ENCODE results near the gene MSL2.
"Not testable (repeated sequence)": the region's sequence is repeated elsewhere in the genome, so short reads cannot be mapped to it uniquely, and the experiment has no call there.

Gene MSL2, protein sequence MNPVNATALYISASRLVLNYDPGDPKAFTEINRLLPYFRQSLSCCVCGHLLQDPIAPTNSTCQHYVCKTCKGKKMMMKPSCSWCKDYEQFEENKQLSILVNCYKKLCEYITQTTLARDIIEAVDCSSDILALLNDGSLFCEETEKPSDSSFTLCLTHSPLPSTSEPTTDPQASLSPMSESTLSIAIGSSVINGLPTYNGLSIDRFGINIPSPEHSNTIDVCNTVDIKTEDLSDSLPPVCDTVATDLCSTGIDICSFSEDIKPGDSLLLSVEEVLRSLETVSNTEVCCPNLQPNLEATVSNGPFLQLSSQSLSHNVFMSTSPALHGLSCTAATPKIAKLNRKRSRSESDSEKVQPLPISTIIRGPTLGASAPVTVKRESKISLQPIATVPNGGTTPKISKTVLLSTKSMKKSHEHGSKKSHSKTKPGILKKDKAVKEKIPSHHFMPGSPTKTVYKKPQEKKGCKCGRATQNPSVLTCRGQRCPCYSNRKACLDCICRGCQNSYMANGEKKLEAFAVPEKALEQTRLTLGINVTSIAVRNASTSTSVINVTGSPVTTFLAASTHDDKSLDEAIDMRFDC

DNA sequence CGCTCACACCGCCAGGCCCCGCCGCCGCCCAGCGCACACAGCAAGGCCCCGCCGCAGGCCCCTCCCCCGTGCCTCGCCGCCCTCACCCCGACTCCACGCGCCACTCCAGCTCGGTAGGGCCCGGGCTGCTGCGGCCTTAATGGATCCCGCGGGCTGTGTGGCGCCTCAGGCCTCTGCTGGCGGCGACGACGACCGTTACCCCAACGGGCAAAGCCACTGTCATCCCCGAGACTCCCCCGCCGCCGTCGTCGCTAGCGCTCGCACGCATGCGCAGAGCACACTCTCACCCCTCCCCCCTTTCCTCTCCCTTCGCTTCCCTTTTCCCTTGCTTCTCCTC, at the start of gene MSL2:
Gene MSL2, minus strand, starts transcription at position 272 of the 337 bp plus-strand sequence. CDS start 1,222 bp downstream, outside the sequence.
- H3K27ac ChIP-seq = peak within 1 kb of the TSS; percentile 99
- no peaks in the 10 kb centered on the region for H3K27me3 ChIP-seq
- peaks cover 17% of the 10 kb centered on the region for H3K9me3 ChIP-seq
- no peak for TF ChIP-seq Cebpa-rat (IDR thresholded peaks at IDR 0.05)
- peak within 1 kb of the TSS; percentile 89 for H3K4me2 ChIP-seq
- H3K36me3 ChIP-seq = no peaks in the 10 kb centered on the region; the same call in 1 of the 2 replicates
- H3K4me3 ChIP-seq = peak within 1 kb of the TSS; percentile 95
- peaks cover 32% of the 10 kb centered on the region for H3K4me1 ChIP-seq
- peak within 1 kb of the TSS; percentile 98 for H3K9ac ChIP-seq
- peaks cover 46% of the 10 kb centered on the region for H4K20me1 ChIP-seq

DNA sequence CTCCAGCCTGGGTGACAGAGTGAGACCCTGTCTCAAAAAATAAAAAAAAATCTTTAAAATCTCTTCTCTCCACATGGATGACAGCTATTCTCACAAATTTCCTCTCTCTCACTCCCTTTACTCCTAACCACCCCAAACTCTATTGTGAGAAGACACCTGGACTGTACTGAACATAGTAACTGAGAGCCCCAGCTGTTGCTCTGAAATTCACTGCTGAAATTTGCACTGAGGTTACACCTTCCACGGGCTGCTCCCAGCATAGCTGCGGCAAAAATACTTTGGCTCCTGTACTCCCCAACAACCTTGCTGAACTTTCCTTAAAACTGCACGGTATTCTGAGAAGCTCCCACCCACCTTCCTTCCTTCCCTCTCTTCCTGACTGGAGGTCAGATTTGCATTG, 49.6 kb upstream of the MSL2 start:
- H4K20me1 ChIP-seq = no peaks in the 10 kb centered on the region
- H3K9me3 ChIP-seq = no peaks in the 10 kb centered on the region
- TF ChIP-seq Cebpa-rat (IDR thresholded peaks at IDR 0.05) = no peak
- H3K36me3 ChIP-seq = no peaks in the 10 kb centered on the region
- no peaks in the 10 kb centered on the region for H3K27me3 ChIP-seq
- H3K4me1 ChIP-seq = peaks cover 22% of the 10 kb centered on the region
- peak overlapping the region; percentile 47 for H3K4me2 ChIP-seq
- no peak overlapping the region for H3K4me3 ChIP-seq
- H3K27ac ChIP-seq = no peak overlapping the region
- no peak overlapping the region for H3K9ac ChIP-seq

DNA sequence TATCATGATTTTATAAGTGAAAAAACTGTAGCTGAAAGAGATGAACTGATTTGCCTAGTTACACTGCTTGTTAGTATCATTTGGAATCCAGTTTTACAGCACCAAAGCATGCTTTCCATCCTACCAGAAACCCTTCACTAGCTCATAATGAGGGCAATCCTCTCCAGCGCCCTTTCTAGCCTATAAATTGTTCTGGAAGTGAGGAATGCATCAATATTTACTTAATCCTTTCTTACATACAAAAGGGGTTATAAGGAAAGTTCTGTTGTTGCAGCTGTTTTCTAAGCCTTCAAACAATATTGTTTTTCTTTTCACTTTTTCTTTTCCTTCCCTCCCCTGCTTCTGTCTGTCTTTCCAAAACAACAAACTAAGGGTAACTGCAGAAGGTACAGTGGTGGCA, 43.0 kb upstream of the MSL2 start:
- H3K4me2 ChIP-seq = no peak overlapping the region
- H3K27ac ChIP-seq = no peak overlapping the region
- H3K4me3 ChIP-seq = no peak overlapping the region
- H3K9ac ChIP-seq = no peak overlapping the region
- no peak for TF ChIP-seq Cebpa-rat (IDR thresholded peaks at IDR 0.05)
- H3K27me3 ChIP-seq = no peaks in the 10 kb centered on the region
- H4K20me1 ChIP-seq = no peaks in the 10 kb centered on the region
- H3K4me1 ChIP-seq = no peaks in the 10 kb centered on the region
- no peaks in the 10 kb centered on the region for H3K36me3 ChIP-seq
- H3K9me3 ChIP-seq = no peaks in the 10 kb centered on the region

DNA sequence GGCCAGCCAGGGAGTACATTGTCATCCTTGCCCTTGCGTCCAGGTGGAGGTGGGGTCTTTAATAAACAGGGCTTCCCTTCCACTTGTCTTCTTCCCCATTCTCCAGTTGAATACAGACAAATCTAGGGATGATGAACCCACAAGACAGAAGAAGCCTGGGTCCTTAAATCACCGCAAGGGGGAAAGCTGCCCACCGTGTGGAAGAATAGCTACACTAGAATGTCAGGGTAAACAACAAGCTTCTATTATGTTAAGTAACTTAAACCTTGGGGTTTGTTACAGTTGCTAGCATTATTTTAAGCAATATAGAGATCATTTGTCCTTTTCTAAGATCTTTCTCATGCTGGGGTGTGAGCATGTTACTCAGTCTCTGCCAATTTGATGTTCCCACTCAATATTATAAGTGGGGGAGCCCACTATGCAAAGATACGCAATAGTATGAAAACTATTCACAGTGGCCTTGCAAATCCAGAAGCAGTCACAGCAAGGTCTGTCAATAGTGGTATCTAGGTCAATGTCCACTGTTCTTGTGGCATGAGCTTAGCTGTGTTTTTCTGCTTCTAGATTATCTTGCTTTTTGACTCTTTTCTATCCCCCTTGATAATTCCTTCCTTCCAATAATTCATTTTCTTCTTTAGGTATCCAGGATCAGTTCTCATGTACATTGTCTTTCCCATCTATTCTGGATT, 42.0 kb upstream of the MSL2 start:
- no peak overlapping the region for H3K27ac ChIP-seq

DNA sequence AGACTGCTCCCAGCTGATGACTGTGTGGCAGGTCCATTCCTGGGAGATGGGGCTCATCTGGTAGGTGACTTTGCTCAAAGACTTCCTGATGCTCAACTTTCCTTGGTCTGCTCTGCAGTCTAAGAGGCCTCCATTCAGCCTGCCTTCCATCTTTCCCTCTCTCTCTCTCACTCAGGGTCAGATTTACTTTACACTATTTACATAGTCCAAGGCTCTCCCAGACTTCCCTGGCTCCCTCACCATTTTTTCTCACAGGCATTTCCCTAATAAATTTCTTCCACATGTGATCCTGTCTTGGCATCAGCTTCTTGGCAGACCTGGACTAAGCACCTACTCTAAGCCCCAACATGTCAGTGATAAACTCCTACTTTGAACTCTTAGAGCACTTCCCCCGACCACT, 41.0 kb upstream of the MSL2 start:
- Histone ChIP-seq H3K36me3 (no peaks in the 10 kb centered on the region), H3K9me3 (no peaks in the 10 kb centered on the region), H3K4me1 (no peaks in the 10 kb centered on the region), H4K20me1 (no peaks in the 10 kb centered on the region), H3K27me3 (no peaks in the 10 kb centered on the region), H3K27ac (no peak overlapping the region), H3K4me2 (no peak overlapping the region), H3K4me3 (no peak overlapping the region), H3K9ac (no peak overlapping the region)
- TF ChIP-seq Cebpa-rat (IDR thresholded peaks at IDR 0.05) = no peak

More for the DNA sequence above, 42.0 kb upstream of the MSL2 start:
- no peak for TF ChIP-seq Cebpa-rat (IDR thresholded peaks at IDR 0.05)
- no peaks in the 10 kb centered on the region for H3K27me3 ChIP-seq
- no peaks in the 10 kb centered on the region for H3K36me3 ChIP-seq
- H3K4me3 ChIP-seq = no peak overlapping the region
- H3K4me1 ChIP-seq = no peaks in the 10 kb centered on the region
- no peak overlapping the region for H3K9ac ChIP-seq
- H3K9me3 ChIP-seq = no peaks in the 10 kb centered on the region
- no peak overlapping the region for H3K4me2 ChIP-seq
- no peaks in the 10 kb centered on the region for H4K20me1 ChIP-seq

DNA sequence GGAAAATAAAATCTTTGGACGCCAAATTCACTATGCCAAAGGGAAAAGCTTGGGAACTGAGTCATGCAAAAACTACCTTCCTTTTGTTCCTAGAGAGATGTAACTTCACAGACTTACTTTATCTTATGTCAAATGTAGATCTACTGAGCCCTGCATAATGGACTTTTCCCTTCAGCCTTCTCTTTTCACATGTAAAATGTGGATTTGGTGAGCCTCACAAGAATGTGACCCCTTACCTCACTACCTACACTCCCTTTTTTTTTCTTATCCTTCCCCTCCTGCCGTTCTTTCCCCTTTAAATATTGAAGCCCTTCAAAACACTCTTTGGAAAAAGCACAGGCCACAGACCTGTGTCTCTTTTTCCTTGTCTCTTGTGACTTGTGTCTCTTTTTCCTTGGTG, 40.0 kb upstream of the MSL2 start:
- TF ChIP-seq Cebpa-rat (IDR thresholded peaks at IDR 0.05) = no peak
- Histone ChIP-seq H4K20me1 (no peaks in the 10 kb centered on the region), H3K36me3 (no peaks in the 10 kb centered on the region), H3K27ac (no peak overlapping the region), H3K27me3 (no peaks in the 10 kb centered on the region), H3K4me1 (no peaks in the 10 kb centered on the region), H3K4me3 (no peak overlapping the region), H3K9ac (no peak overlapping the region), H3K9me3 (no peaks in the 10 kb centered on the region), H3K4me2 (no peak overlapping the region)

DNA sequence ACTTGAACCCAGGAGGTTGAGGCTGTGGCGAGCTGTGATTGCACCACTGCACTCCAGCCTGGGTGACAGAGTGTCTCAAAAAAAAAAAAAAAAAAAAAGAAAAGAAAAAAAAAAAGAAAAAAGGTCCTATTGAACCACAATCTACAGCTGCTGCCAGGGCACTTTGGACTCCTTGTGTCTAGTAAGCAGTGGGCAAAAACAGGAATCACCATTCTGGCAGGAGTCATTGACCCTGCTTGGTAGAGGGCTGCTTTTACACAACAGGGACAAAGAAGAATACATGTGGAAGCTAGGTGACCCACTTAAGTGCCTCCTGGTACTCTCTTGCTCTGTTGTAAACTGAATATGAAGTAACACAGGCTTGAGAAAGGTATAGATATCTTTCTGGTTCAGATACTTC, 39.4 kb upstream of the MSL2 start:
- Histone ChIP-seq H3K27ac (no peak overlapping the region), H3K36me3 (no peaks in the 10 kb centered on the region), H3K27me3 (no peaks in the 10 kb centered on the region), H3K4me2 (no peak overlapping the region), H4K20me1 (no peaks in the 10 kb centered on the region), H3K4me1 (no peaks in the 10 kb centered on the region), H3K4me3 (no peak overlapping the region), H3K9me3 (no peaks in the 10 kb centered on the region), H3K9ac (no peak overlapping the region)
- no peak for TF ChIP-seq Cebpa-rat (IDR thresholded peaks at IDR 0.05)

DNA sequence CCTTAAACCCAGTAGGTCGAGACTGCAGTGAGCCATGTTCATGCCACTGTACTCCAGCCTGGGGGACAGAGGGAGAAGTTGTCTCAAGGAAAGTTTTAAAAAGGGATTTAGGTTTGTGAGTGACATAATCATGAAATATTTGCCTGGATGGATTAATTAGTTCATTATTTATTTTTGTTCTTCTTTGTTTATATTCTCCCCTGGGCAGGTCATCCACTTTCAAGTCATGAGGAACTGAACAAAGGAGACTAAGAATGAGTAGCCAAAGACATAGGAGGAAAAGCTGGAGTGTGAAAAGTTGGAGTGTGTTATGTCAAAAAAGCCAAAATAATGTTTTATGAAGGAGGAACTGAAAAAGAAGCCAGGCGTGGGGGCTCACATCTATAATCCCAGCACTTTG, 36.3 kb upstream of the MSL2 start:
- no peak overlapping the region for H3K4me2 ChIP-seq
- H3K4me3 ChIP-seq = no peak overlapping the region
- no peaks in the 10 kb centered on the region for H3K4me1 ChIP-seq
- no peak overlapping the region for H3K9ac ChIP-seq
- H3K27ac ChIP-seq = no peak overlapping the region
- H3K27me3 ChIP-seq = no peaks in the 10 kb centered on the region
- H3K9me3 ChIP-seq = no peaks in the 10 kb centered on the region
- H4K20me1 ChIP-seq = no peaks in the 10 kb centered on the region
- no peak for TF ChIP-seq Cebpa-rat (IDR thresholded peaks at IDR 0.05)
- no peaks in the 10 kb centered on the region for H3K36me3 ChIP-seq

DNA sequence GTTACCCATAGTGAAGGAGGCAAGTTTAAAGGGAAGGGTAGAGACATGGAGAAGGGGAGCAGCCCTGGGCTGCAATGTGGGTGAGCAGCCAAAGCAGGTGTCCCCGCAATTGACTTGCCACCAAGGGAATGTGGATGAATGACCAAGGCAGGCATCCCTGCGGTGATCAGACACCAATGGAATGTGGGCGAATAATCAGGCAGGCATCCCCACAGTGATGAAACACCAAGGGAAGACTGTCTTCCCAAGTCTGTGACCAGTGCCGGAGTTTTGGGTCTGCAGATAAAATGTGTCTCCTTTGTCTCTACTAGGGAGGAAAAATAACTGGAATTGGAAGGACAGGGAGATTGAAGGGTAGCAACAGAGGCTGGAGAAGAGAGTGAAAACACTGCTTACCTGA, 26.6 kb upstream of the MSL2 start:
- H3K27me3 ChIP-seq, H3K4me1 ChIP-seq, H3K36me3 ChIP-seq, H3K27ac ChIP-seq, H3K4me2 ChIP-seq, H3K9ac ChIP-seq, H3K4me3 ChIP-seq, H4K20me1 ChIP-seq: not testable (repeated sequence)
- peaks cover 30% of the 10 kb centered on the region for H3K9me3 ChIP-seq

DNA sequence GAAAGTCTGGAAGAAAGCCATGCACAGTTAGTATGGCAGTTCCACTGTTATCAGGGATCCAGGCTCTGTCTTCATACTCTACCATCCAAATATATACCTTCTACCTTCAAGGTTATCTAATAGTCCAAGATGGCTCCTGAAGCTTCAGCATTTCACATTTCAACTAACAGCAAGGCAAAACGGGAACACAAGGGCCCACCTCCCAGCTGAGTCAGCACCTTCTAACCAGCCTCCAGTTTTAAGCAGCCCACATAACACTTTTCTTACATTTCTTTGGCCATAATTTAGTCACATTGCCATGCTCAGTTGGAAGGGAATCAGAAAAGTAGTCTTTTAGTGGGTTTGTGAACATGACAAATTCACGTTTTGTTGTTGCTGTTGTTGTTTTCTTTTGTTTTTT, 15.4 kb upstream of the MSL2 start:
- no peak overlapping the region for H3K27ac ChIP-seq
- no peak for TF ChIP-seq Cebpa-rat (IDR thresholded peaks at IDR 0.05)

More for the DNA sequence above, 15.4 kb upstream of the MSL2 start:
- Histone ChIP-seq H3K36me3 (no peaks in the 10 kb centered on the region), H3K4me2 (no peak overlapping the region), H3K9ac (no peak overlapping the region), H3K9me3 (no peaks in the 10 kb centered on the region), H3K4me3 (no peak overlapping the region), H3K27me3 (no peaks in the 10 kb centered on the region), H3K4me1 (no peaks in the 10 kb centered on the region), H4K20me1 (no peaks in the 10 kb centered on the region)
